ENCODE measurements around the gene CRYBG1.
A peak's percentile ranks its signal among the peaks of the same experiment; 100 is the strongest.

The CRYBG1 gene

DNA sequence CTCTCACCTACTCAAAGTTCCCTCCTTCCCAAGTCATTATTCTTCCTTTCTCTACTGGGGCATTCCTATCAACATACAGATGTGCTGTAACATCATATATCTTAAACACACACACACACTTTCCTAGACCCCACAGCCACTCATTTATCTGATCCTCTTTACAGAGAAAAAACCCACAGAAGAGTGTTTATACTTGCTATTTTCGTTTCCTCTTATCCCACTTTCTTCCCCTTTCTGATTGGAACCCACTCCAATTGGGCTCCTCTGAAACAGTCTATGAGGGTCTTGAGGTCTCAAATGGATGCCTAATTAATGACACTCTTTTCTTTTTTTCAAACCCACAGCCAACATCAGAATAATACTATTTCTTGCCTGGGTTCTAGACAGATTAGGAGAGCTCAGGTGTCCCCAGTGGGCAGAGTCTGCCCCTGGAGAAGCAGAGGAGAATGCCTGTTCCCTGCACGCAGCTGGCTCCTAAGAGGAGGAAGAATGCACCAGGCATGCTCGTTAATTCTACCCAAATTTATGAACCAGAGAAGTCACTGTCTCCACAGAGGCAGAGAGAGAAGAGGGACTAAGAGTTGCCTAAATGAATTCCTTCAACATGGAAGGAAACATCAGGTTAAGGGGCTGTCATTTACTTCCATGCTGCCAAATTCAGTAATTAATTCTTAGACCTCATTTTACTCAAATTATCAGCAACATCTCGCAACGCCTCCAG lies 65.9 kb downstream of the CRYBG1 start:
- no peak for DNase-seq (ENCODE audit: low spot score)

DNA sequence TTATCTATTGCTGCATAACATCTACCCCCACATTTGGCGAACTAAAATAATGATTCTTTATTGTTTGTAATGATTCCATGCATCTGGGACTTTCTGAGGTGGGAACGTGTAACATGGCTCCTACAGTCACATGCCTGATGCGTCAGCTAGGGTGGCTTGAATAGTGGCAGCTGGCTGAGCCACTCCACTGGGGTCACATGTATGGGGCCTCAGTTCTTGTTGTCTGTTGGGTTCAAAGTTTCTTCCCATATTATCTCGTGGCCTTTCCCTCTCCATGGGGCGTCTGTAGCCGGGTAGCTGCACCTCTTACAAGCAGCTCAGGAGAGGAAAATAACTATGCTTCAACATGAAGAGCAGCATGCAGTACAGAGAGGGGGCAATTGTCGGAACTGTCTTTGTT lies 69.9 kb downstream of the CRYBG1 start:
- no peak for DNase-seq (ENCODE audit: low spot score)

DNA sequence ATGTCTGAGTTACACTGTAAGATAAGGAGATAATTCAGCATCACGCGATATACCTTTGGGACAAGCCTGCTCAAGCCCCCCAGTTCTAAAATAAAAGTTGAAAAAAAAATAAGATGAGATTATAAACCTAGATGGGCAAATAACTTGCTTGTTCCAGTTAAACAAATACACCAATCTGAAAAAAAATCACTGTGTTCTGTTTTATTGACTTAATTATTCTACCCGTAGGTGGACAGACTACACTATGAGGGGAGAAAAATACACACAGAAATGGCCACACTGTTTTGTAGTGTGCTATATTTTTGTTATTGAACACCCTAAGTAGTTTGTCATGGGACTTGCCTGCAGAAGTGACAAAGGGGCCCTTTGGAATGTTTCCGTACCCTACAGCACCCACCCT lies 70.9 kb downstream of the CRYBG1 start:
- no peak for DNase-seq (ENCODE audit: low spot score)

DNA sequence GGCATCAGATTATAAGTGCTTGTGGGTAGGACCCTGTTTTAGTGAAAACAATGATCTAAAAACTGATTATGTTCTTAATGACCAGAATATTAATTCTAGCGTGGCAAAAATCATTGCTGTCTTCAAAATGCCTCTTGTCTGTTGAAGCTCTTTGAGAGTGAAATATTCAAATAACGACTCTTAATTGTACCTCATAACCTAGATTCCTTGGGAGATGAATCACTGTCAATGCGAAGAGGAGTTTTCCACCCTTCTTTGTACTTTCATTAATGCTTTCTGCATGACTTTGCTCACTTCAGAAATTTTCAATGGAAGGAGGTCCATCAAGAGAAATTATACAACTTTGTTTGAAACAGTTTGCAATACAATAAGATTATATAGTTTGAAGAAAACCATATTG lies 71.5 kb downstream of the CRYBG1 start:
- DNase-seq (ENCODE audit: low spot score) = no peak

DNA sequence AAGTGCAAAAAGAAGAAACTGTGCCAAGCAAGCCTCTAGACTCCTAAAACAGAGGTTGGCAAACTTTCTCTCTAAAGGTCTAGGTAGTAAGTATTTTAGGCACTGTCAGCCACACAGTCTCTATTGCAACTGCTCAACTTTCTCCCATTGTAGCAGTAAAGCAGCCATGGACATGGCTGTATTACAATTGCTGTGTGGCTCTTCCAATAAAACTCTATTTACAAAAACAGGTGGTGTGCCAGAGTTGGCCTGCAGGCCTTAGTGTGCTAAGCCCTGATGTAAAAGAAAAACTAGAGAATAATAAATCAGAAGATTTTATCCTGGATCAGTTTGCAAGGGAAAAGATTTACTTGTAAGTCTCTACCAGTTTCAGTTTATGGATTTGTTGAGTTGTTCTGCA lies 74.0 kb downstream of the CRYBG1 start:
- DNase-seq (ENCODE audit: low spot score) = no peak

DNA sequence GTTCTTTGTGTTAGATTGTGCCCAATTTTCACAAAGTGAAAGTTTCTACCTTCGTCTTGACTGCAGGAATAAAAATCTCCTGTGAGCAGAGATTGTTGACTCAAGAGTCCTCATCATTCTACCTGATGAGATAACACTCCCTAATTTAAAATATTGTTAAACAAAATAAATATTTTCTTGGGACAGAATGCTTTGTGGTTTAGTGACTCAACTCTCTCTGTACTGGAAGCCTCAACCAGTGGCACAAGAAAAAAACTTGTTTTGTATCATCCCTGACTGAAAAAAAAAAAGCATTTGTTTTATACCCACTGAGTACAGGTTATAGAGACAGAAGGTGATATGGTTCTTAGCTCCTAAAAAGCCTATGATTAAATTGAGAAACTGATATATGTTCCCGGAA lies 78.9 kb downstream of the CRYBG1 start:
- DNase-seq (ENCODE audit: low spot score) = no peak

DNA sequence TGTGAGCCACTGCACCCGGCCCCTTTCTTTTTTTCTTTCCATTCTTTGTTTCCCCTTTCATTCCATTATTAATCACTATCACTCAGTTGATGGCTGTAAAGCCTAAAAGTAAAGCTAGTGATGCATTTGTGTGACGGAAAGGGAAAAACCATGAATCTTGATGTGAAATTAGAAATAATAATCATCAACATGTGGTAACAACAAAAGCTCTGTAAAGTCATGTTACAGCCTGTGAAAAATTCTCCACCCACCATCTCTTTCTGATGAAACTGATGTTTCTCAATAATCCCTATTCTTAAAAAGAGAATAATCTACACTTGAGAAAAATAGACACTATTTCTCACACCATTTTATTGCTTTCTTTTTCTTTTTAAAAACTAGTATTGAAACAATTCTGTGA lies 80.0 kb downstream of the CRYBG1 start:
- no peak for DNase-seq (ENCODE audit: low spot score)

DNA sequence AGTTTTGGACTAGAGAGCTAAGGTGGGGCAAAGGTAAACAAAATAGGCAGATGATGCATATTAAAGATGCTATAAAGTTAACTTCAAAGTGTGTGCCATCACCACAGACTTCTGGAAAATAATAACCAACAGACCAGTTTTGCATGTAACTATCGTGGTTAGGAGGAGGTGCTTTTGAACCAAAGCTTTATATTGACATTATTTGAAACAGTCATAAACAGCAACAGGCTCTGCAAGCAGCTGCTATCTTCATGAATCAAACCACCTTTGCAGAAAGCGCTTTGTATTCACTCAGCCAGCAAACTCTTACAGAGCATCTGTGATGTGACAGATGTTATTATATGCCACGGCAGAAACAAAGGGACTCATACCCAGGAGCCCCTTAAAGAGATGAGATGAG lies 81.9 kb downstream of the CRYBG1 start:
- no peak for DNase-seq (ENCODE audit: low spot score)

DNA sequence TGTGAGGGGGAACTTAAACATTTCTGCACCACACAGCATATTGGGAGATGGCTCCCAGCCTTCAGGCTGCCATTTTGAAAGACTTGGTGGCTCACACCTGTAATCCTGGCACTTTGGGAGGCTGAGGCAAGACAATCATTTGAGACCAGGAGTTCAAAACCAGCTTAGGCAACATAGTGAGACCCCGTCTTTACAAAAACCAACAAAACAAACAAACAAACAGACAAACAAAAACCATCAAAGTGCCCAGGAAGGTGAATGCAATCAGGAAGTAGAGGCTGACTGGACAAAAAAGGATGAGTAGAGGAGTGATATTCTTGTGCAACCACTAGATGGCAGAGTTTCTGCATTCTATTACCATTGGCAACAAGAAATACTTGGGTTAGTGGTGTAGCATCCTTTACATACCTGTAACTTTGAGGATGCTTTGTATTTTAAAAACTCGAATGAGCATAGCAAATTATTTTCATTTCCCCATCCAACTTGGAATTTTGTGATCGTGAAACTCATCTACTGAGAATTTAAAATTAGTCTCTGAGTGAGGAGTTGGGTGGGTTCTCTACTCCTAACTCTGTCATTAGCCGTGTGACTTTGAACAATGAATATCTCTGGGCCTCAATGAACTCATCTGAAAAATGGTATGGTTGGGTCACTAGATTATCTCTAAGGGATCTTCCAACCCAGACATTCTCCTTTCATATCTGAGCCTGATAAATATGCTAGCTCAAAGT lies 84.4 kb downstream of the CRYBG1 start:
- DNase-seq (ENCODE audit: low spot score) = peak; percentile 61

DNA sequence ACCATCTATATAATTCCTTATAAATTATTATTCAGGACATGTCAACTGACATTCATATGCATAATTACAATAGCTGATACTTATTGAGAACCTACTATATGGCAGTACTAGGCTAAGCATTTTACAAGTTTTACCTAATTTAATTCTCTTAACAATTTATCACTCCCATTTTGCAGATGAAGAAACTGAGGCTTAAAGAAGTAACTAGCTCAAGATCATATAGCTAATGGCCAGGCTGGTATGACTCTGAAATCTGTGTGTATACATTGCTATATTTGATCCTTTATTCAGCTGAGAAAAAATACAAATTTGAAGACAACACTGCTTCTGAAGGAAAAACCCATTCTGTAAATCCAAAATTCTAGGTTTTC lies 85.0 kb downstream of the CRYBG1 start:
- DNase-seq (ENCODE audit: low spot score) = no peak

DNA sequence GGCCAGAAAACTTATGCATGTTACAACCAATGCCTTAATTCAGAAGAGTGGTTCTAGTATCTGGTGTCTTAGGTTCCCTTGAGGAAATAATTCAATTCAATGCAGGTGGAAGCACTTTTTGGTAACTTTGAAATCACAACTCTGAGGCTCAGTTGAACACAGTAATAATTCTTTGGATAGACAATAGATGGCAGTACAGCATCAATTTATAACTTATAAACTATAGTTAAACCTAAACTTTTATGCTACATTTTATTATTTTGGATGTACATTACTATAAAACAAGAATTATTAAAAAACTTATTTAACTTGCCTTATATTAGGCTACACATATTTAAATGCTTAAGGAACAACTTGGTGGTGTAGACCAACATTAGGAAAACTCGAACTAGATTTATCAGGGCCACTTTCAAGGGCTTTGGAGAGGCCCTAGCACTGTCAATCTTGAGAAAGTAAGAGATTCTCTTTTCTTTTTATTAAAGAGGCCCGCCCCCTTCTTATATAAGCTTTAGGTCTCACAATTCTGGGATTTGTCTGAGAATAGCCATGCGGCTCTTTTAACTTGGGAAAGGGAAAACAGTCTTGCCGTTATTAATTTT lies 85.9 kb downstream of the CRYBG1 start:
- DNase-seq (ENCODE audit: low spot score) = no peak

DNA sequence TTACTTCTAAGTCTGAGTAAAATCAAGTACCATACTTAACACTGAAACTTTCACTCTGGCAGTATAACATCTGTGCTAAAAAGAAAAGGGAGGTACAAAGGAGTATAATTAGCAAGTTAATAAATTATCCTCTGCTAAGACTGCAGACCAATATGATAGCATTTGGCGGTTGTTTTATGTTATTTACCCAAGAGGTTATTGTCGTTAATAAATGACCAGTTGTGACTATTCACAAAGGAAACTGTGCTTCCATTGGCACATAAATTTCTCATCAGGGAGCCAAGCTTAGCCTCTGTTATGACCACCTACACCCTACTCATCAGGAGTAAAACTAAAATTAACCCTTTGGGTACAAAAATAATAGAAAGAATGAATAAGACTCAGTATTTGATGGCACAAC lies 86.5 kb downstream of the CRYBG1 start:
- no peak for DNase-seq (ENCODE audit: low spot score)

DNA sequence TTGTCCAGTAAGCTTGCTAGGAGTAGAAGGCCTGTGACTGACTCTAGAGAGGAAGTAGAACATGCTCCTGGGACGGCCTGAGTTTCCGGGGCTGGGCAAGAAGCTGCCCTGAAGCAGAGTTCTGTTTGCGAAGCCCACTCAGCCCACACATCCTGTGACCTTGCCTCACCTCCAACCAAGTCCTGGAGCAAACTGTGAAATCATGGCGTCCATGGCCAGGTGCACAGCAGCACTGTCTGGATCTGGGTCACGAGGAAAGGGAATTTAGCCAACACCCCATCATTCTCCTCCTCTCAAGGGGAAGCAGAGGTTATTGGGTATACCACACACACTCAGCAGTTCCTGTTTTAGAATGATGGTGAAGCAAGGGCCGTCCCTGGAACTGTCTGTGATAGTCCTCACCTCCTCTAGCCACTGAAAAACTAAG lies 87.5 kb downstream of the CRYBG1 start:
- no peak for DNase-seq (ENCODE audit: low spot score)

DNA sequence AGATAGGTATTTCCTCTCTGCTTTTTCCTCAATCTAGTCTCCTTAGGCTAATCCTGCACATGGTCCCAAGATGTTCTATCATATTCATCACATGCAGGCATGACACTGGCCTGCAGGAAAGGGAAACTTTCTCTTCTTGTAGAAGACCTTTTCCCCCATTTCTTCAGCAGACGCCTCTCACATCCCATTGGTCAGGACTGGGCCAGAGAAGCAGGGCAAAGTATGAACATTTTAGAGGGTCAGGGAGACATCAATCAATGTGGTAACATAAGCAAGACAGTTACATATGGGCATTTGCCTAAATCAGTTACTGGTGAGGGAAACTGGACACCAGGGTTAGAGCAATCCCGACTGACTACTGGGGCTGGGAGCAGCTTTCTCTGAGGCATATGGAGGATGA lies 90.1 kb downstream of the CRYBG1 start:
- DNase-seq (ENCODE audit: low spot score) = no peak

DNA sequence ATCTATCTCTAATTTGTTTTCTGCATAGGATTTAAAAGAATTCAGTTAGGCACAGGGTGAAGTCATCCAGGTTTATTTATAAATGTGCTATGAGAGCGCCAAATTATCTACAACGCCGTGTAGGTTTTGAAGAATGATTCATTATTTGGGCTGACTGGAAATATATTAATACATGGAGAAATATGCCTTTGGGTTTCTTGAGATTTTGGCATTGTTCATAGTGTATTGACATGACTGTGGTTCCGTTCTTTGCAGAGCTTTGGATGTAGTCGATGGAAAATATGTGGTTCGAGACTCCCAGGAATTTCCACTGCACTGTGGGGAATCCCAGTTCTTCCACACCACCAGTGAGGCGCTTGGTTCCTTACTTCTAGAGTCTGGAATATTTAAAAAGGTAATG lies 90.9 kb downstream of the CRYBG1 start:
- no peak for DNase-seq (ENCODE audit: low spot score)

DNA sequence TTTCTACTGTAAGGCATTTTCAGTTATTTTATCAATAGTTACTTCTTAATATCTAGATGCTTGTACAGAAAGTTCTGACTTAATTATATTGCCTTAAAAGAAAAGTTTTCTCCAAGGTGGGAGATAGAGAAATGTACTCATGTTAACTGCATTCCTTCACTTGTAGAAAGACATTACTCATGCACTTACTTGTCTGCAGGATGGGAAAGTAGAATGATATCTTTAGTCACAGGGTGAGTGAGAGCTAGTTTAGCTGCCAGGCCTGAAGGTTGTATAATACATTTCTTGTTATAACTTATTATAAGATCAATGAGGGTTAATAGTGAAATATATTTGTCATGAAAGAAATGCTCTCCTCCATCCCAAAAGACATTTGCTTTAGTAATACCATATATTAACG lies 92.1 kb downstream of the CRYBG1 start:
- DNase-seq (ENCODE audit: low spot score) = no peak

DNA sequence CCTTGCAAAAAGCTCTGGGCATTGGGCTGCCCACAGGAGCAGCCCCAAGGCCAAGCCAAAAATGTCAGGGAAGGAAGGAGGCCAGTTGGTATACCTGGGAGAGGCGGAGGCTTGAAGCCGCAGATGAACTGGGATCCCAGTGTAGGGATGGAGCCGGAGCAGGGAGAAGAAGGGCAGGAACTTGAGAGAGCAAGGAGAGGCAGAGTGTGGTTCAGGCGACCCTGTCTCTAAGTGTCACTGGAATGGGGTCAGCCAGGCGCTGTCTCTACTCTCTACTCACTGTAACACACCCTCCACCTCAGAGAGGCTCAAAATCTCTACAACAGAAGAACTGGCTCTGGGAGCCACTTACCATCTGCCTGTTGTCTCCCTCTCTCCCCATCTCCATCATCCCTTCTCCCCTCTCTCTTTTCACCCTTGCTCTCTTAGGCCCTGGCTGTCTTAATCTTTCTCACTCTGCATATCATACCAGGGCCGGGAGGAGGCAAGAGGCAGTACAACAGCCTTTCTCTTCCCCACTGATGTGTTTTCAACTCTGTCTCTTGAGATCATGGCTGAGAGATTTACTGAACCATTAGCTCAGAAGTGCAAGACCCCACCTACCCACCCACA lies 93.3 kb downstream of the CRYBG1 start:
- no peak for DNase-seq (ENCODE audit: low spot score)

DNA sequence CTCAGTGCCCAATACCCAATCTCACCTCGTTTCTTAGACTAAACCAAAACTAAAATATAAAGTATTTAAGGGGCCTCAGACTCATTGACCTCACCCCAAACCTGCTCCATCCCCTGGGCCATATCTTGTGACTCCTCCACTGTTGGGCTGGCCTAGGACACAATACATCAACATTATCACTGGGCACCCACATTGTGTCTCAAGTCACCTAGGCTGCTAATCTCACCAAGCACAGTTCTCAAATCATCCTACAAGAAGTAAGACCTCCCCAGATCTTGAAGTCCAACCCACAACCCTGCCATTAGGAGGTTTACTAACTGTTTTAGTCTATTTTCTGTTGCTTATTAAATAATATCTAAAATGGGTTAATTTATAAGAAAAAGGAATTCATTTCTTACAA lies 96.2 kb downstream of the CRYBG1 start:
- DNase-seq (ENCODE audit: low spot score) = no peak

DNA sequence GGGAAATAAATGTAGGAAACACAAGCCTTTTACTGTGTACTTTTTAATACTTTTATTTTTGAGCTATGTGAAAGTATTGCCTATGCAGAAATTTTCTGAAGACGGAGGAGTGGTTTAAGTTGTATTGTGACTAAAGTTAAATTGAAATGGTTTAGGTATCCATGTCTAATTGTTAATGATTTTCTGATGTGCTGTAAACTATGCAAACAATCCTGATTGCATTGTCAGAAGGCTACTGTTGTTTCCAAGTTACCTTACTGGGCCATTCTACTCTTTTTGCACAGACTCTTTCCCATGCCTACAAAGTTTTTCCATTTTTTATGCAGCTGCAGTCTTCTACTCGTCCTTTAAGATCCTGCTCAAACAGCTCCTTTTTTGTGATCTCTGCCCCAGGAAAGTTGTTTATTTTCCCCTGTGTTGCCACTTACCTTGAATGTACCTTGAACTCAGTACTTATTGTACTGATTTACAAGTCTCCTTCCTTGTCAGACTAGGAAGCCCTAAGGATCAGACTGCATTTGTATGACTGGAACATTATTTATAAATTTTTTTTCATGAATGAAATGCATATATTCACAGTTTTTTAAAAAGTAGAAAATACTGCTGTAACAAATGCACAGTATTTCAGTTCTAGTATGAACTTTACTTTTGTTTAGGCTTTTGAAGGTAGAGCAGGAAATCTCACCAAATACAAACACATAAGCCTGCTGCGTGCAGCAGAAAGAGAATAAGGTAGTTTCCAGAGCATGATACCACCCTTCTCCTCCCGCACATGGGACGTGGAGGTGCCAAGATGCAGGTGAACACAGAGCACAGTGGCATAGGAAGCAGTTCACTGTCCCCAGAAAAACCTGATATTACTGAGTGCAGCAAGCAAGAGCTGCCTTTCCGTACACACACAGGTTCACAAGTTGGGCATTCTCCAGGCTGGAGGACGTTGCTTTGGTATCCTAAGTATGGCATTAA lies 97.8 kb downstream of the CRYBG1 start:
- DNase-seq (ENCODE audit: low spot score) = no peak

DNA sequence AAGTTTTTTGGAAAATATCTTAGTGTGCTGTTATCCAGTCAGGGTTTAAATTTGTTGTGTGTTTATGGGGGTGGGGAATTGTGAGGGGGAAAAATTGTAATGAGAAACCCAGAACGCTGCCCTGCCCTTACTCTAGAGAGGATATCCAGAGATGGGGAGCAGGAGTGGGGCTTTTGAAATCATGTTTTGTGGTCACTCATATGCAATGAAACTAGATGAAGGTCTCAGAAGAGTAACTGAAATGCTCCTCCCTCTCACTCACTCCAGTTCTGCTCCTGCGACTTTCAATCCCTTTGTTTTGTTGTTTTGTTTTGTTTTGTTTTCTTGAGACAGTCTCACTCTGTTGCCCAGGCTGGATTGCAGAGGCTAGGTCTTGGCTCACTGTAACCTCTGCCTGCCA lies 100.0 kb downstream of the CRYBG1 start:
- no peak for DNase-seq (ENCODE audit: low spot score)

DNA sequence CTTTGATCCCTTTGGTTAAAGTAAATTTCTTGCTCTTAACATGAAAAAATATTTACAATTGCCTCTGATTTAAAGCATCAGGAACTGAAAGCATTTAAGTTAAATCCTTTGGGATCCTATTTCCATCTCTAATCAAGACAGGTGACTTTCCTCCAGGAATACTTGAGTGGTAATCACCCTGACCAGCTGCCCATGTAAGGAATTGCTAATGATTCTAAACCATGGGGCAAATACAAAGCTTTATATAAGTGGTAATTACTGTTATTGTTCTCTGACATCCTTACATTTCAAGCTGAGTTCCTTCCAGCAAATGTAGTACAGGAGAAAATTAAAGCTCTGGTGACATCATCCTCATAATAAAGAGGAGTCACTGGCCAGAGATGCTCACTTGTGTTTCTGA lies 100.6 kb downstream of the CRYBG1 start:
- no peak for DNase-seq (ENCODE audit: low spot score)

Measured in D341Med (cell line).